Common myeloid progenitor, CD34-positive (primary cell): ENCODE results near the gene FBXO2.
A peak's percentile ranks its signal among the peaks of the same experiment; 100 is the strongest.

Source experiments
- CTCF ChIA-PET: fragments of 350-600 bp; sonication (Branson Sonifier 250); formaldehyde crosslinking; loops from one replicate; lab custom pipeline; 2021; ENCODE audit warnings: antibody characterized with exemption; lab: Charles Lee
- POLR2A ChIA-PET: fragments of 350-600 bp; sonication (Branson Sonifier 250); formaldehyde crosslinking; loops from one replicate; lab custom pipeline; 2021; ENCODE audit warnings: antibody characterized with exemption; lab: Charles Lee
- DNase-seq, 3 donors: peaks; one replicate each; pipeline versions ENCODE4 v3.0.0 to v3.0.0-alpha.2; 2013
- H3K27ac ChIP-seq, 2 experiments: 1 replicate in 1 of 2; 2 replicates in 1 of 2; pipeline ENCODE4 v1.7.0; 2013; ENCODE audit warnings: inconsistent platforms in 2 of 2, low read length in 2 of 2, mild to moderate bottlenecking in 2 of 2, low read depth in 1 of 2, moderate library complexity in 1 of 2; ENCODE audit not compliant: severe bottlenecking in 2 of 2, insufficient read depth in 1 of 2, poor library complexity in 1 of 2
- H3K27me3 ChIP-seq, 5 experiments: replicated peaks in 2 of 5; 1 replicate in 3 of 5; 2 replicates in 2 of 5; pipeline versions ENCODE4 v1.6.1 to v1.7.0; 2013; ENCODE audit warnings: low read length in 4 of 5, mild to moderate bottlenecking in 2 of 5, moderate library complexity in 2 of 5, inconsistent platforms in 1 of 5; ENCODE audit not compliant: insufficient read depth in 5 of 5, control insufficient read depth in 4 of 5
- H3K36me3 ChIP-seq, 4 experiments: 1 replicate in 2 of 4; 2 replicates in 2 of 4; pipeline versions ENCODE4 v1.6.1 to v1.7.0; 2013; ENCODE audit warnings: low read length in 3 of 4, control low read depth in 1 of 4, mild to moderate bottlenecking in 1 of 4; ENCODE audit not compliant: control insufficient read depth in 4 of 4, insufficient read depth in 4 of 4
- H3K4me1 ChIP-seq, 4 experiments: 1 replicate in 3 of 4; 2 replicates in 1 of 4; pipeline versions ENCODE4 v1.6.1 to v1.7.1; 2013; ENCODE audit warnings: low read length in 3 of 4, mild to moderate bottlenecking in 3 of 4, control low read depth in 1 of 4, inconsistent platforms in 1 of 4, moderate library complexity in 1 of 4; ENCODE audit not compliant: control insufficient read depth in 4 of 4, insufficient read depth in 4 of 4; ENCODE audit errors: control extremely low read depth in 1 of 4
- H3K4me3 ChIP-seq, 7 experiments: 1 replicate in 4 of 7; 2 replicates in 3 of 7; pipeline versions ENCODE4 v1.5.1 to v1.7.0; 2013; ENCODE audit warnings: mild to moderate bottlenecking in 7 of 7, low read length in 6 of 7, moderate library complexity in 6 of 7, inconsistent platforms in 2 of 7, low read depth in 2 of 7, control low read depth in 1 of 7; ENCODE audit not compliant: insufficient read depth in 4 of 7, control insufficient read depth in 1 of 7; ENCODE audit errors: extremely low read depth in 1 of 7
- H3K9me3 ChIP-seq, 5 experiments: 1 replicate in 4 of 5; 2 replicates in 1 of 5; pipeline versions ENCODE4 v1.6.1 to v1.7.1; 2013; ENCODE audit warnings: low read length in 4 of 5, mild to moderate bottlenecking in 2 of 5, inconsistent platforms in 1 of 5, low read depth in 1 of 5, moderate library complexity in 1 of 5; ENCODE audit not compliant: control insufficient read depth in 4 of 5, insufficient read depth in 2 of 5; ENCODE audit errors: control extremely low read depth in 1 of 5
- WGBS: methylation state at CpG from one replicate; pipeline ENCODE4 v1.1.5; 2013; ENCODE audit not compliant: insufficient coverage; 5-methylcytosine and 5-hydroxymethylcytosine counted together

Gene FBXO2

DNA sequence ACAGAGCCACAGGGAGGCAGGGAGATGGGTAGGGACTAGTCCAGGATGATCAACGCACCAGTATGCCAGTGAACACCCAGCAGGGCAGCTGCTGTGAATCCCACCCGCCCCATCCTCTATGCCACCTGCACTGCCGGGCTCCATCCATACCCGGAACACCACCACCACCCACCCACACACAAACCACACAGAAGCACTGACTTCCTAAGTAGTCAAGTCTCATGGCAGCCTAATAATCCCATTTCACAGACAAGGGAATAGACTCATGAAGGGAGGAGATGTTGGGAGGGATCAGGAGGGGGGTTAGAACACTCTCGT lies 43.6 kb upstream of the FBXO2 start:
- no peak overlapping the region for H3K4me3 ChIP-seq
- H3K27me3 ChIP-seq, result peaks cover 0 to 51% (median 33%) of the 10 kb centered on the region in 5 experiments
- no peaks in the 10 kb centered on the region for H3K36me3 ChIP-seq
- H3K27ac ChIP-seq, result no peak overlapping the region
- H3K9me3 ChIP-seq, result no peaks in the 10 kb centered on the region
- 100% methylated on average over 1 of the region's 5 CpGs for WGBS
- peaks cover 0 to 14% (median 10%) of the 10 kb centered on the region in 4 experiments for H3K4me1 ChIP-seq
- DNase-seq, result no peak
- ChIA-PET CTCF (interaction anchor here (1.1 to 2.2 kb wide), 3 partner anchors 10 to 19 kb away, joined by 3 to 12 read pairs (median 5); no protein-coding TSS in a partner anchor), POLR2A (no interaction called here)

GRCh38 chr1:11697188-11697892 lies 43.1 kb upstream of the FBXO2 start:
- H3K27me3 ChIP-seq, result peaks cover 0 to 56% (median 37%) of the 10 kb centered on the region in 5 experiments
- no peak overlapping the region for H3K27ac ChIP-seq
- no peaks in the 10 kb centered on the region for H3K36me3 ChIP-seq
- WGBS, result 82% methylated on average over 7 of the region's 8 CpGs
- CTCF ChIA-PET, result interaction anchor here (0.6 to 2.2 kb wide), 3 partner anchors 10 to 32 kb away, joined by 4 to 12 read pairs (median 5); no protein-coding TSS in a partner anchor
- peaks cover 0 to 19% (median 15%) of the 10 kb centered on the region in 4 experiments for H3K4me1 ChIP-seq
- DNase-seq, result no peak
- H3K9me3 ChIP-seq, result no peaks in the 10 kb centered on the region
- POLR2A ChIA-PET, result no interaction called here
- H3K4me3 ChIP-seq, result no peak overlapping the region

DNA sequence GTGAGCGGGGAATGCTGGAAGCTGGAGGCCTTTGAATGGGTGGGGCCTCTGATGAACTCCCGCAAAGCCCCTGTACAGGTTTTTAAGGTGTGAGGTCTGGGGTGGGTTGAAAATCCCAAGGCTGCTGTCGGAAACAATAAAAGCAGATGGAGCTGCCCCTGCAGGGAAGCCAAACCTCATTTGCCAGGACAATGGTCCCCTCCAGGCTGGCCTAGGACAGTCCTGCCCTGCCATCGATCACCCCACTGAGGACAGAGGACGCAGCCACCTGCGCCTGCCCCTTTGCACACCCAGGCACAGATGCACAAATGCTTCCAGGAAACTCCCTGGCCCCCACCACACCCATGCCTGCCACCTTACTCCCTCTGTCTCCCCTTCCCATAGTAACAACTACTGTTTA lies 41.6 kb upstream of the FBXO2 start:
- WGBS, result 80% methylated on average over 5 of the region's 6 CpGs
- ChIA-PET POLR2A (no interaction called here), CTCF (interaction anchor here (0.9 to 2.2 kb wide), 6 partner anchors 12 to 46 kb away, joined by 3 to 9 read pairs (median 4); no protein-coding TSS in a partner anchor)
- peaks cover 0 to 27% (median 25%) of the 10 kb centered on the region in 4 experiments for H3K4me1 ChIP-seq
- no peak for DNase-seq
- H3K4me3 ChIP-seq, result no peak overlapping the region
- H3K9me3 ChIP-seq, result no peaks in the 10 kb centered on the region
- no peak overlapping the region for H3K27ac ChIP-seq
- H3K27me3 ChIP-seq, result peaks cover 0 to 58% (median 33%) of the 10 kb centered on the region in 5 experiments
- H3K36me3 ChIP-seq, result no peaks in the 10 kb centered on the region

DNA sequence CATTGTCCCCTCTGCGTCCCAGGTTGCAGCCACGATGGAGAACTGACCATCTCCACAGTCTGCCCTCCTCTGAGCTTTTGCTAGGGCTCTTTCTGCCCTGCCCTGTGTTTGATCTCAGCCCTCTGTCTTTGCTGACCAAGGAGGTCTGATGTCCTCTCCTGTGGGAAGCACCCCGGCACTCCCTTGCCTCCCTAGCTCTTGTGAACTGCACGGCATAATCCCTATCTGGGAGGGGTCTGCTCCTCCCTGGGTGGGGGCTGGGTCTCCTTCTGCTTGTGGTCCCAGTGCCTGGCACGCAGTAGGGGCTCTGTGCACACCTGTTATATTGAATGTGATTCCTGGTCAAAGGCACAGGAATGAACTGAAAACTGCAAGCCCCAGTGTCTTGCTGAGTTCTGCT lies 39.7 kb upstream of the FBXO2 start:
- ChIA-PET CTCF (interaction anchor here (1.2 to 2.2 kb wide), 5 partner anchors 11 to 30 kb away, joined by 4 to 9 read pairs (median 6); partner anchors contain the start of gene FBXO6), POLR2A (interaction anchor here (0.6 kb wide), 1 partner anchor 350 kb away, joined by 3 read pairs; no protein-coding TSS in a partner anchor)
- DNase-seq, result no peak
- WGBS, result 67% methylated on average over 4 of the region's 5 CpGs
- Histone ChIP-seq H3K4me3 (no peak overlapping the region), H3K9me3 (no peaks in the 10 kb centered on the region), H3K27me3 (peaks cover 6 to 67% (median 34%) of the 10 kb centered on the region in 5 experiments), H3K27ac (no peak overlapping the region), H3K36me3 (no peaks in the 10 kb centered on the region), H3K4me1 (peaks cover 0 to 34% (median 31%) of the 10 kb centered on the region in 4 experiments)

DNA sequence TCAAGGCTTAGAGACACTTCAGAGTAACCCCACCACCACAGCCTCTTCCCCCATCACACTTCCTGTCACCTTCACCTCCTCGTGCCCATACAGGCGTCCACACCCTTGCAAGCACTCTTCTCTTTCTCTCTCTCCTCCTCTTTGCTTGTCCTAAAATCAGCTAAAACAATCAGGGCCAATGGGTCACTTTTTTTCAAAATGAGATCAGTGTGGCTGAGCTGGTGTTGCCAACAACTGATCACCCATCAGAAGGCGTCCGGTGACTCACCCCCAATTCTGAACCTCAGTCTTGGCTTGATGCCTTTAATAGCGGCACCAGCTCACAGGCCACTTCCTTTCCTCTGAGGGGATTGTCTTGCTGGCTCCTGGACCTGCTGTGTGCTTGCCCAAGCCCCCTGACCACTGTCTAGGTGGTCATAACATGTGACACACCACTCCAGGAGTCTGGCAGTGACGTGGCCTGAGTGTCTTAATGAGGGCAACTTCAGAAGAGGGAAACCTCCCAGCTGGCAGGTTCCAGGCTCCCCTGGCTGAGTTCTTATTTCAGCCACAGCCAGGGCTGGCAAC lies 38.9 kb upstream of the FBXO2 start:
- Histone ChIP-seq H3K4me3 (no peak overlapping the region), H3K27ac (no peak overlapping the region), H3K36me3 (no peaks in the 10 kb centered on the region), H3K9me3 (no peaks in the 10 kb centered on the region), H3K4me1 (peaks cover 0 to 34% (median 31%) of the 10 kb centered on the region in 4 experiments), H3K27me3 (peaks cover 6 to 72% (median 34%) of the 10 kb centered on the region in 5 experiments)
- WGBS, result 2% methylated on average over 6 of the region's 6 CpGs
- ChIA-PET POLR2A (interaction anchor here (0.6 to 1.6 kb wide), 3 partner anchors 29 to 1307 kb away, joined by 3 to 7 read pairs (median 4); partner anchors contain the start of gene FBXO6), CTCF (interaction anchor here (1.2 to 1.5 kb wide), 3 partner anchors 11 to 29 kb away, joined by 4 to 7 read pairs (median 4); partner anchors contain the start of gene FBXO6)
- peak; percentile 70 to 92 (median 90) for DNase-seq

GRCh38 chr1:11691928-11692711 lies 37.9 kb upstream of the FBXO2 start:
- Histone ChIP-seq H3K27me3 (peaks cover 6 to 67% (median 35%) of the 10 kb centered on the region in 5 experiments), H3K36me3 (no peaks in the 10 kb centered on the region), H3K4me3 (no peak overlapping the region), H3K4me1 (peaks cover 0 to 34% (median 31%) of the 10 kb centered on the region in 4 experiments), H3K9me3 (no peaks in the 10 kb centered on the region), H3K27ac (no peak overlapping the region)
- DNase-seq, result no peak
- CTCF ChIA-PET, result interaction anchor here (2.2 kb wide), 1 partner anchor 28 kb away, joined by 5 read pairs; the partner anchor contains the start of gene FBXO6
- POLR2A ChIA-PET, result interaction anchor here (1.6 kb wide), 1 partner anchor 28 kb away, joined by 7 read pairs; the partner anchor contains the start of gene FBXO6
- WGBS, result 8% methylated on average over 59 of the region's 64 CpGs
